Brain pericyte (primary cell): ENCODE data around the gene SORBS1.
A peak's percentile ranks its signal among the peaks of the same experiment; 100 is the strongest.

ENCODE experiments used
- DNase-seq: peaks from one replicate; pipeline ENCODE4 v3.0.0-alpha.2; 2012; ENCODE audit warnings: low read depth, low spot score

Gene SORBS1

DNA sequence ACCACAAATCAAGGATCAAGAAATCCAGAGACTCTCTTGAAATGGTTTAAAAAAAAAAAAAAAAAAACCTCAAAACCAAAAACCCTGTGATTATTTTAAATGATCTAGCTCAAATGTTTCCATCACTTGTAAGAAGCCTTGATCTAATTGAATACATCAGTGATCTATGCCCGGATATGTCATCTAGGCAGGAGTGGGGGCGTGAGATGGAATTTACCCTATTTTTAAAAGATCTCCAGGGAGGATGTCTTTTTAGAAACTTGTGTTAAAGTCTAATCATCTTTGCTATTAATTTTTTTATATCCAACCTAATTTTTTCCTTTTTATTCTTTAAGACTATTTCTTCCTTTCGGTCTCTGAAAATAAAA is 169.0 kb downstream of the SORBS1 start:
- DNase-seq = no peak

DNA sequence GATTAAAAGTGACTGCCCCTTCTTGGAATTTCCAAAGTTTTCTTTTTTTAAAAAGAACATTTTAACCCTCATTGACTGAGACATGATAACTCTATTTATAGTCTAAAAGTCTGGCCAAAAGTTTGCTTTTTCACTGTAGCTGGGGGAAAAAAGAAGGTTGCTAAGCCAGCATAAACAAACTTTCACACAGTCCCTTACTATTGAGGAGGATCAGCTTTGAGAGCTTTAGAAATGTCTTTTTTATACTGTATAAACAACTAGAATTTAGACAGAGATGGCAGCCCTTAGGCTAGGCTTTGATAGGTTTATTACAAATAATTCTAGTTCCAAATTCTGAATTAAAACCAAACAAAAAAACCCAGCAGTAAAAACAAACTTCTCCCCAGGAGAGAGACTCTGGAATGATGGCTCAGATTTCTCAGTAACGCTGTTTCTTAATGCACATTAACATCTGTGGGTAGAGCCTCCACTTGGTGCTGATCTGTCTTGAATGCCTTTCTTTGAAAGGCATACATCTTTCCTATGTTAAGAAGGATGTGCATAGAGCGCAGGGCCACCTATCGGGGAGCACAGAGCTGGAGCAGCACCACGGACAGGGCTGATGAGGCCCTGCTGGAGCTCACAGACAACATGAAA is 169.5 kb downstream of the SORBS1 start:
- peak; percentile 46 for DNase-seq

DNA sequence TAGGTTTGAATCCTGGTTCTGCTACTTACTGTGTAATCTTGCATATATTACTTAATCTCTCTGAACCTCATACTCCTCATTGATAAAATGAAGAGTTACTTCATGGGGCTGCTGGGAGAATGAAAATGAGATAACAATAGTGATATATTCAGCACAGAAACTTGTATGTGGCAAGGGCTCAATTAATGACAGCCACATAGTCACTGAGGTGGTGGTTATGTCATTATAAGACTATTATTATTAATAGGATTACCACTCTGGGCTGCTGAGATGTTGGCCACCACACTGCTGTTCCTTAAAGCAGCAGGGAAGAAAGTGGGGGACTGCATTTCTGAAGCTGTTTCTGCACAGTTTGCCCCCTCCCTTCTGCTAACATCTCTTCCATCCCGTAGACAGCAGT is 170.0 kb downstream of the SORBS1 start:
- DNase-seq = no peak

DNA sequence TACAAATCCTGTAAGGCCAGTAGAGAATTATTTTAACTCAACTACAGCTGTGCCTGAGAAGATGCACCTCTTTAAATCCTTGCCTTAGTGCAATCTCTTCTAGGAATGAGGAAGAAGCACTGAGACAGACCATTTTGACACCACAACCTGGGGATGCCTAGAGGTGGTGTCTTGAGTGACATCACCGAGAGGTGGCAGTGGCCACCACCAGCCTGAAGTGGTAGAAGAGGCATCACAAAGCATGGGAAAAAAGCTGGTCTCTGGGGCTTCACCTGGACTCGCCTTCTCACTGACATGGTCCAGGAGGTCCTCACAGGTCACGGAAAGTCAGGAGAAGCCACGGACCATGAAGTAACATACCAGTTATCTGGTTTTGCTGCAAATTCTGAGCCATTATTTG is 171.2 kb downstream of the SORBS1 start:
- DNase-seq = no peak

DNA sequence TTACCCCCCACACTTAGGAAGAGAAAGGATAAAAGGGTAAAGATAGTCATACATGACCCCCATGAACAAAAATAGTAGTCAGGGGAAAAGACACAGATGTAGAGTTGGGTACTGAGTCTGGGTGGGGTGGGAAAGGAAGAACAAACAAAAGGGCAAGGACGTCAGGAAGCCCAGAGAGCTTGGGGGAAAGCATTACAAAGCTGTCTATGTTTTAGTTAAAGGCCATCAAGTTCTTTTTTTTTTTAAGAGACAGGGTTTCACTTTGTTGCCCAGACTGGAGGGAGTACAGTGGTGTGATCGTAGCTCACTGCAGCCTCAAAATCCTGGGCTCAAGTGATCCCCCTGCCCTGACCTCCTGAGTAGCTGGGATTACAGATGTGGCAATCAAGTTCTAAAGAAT is 172.0 kb downstream of the SORBS1 start:
- DNase-seq = no peak

DNA sequence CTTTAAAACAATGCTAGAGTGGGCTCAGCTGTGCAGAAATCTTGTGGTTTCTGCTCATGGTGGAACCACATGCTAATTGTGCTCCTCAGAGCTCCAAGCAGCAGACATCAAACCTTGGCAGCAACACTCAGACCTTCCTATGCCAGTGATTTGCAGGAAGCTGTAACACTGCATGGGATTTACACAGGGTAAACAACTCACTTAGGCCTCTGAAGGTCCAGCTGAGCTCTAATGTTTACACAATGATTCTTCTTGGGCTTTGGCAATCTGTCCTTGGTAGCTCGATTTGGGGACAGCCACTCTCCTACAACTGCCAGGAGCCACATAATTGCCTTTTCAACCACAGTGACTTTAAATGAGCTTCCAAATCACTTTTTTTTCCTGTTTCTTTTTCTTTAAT is 172.6 kb downstream of the SORBS1 start:
- DNase-seq = no peak

DNA sequence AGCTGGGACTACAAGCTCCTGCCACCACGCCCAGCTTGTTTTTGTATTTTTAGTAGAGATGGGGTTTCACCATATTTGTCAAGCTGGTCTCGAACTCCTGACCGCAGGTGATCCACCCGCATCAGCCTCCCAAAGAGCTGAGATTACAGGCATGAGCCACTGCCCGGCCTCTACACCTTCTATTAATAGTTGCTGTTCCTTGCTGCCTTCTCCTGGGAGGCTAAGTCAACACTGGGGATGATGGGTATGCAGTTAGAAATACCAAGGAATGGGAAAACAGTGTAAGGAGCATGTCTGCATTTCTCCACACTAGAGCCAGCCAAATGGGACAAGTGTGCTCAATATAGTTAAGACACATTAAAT is 173.1 kb downstream of the SORBS1 start:
- no peak for DNase-seq

DNA sequence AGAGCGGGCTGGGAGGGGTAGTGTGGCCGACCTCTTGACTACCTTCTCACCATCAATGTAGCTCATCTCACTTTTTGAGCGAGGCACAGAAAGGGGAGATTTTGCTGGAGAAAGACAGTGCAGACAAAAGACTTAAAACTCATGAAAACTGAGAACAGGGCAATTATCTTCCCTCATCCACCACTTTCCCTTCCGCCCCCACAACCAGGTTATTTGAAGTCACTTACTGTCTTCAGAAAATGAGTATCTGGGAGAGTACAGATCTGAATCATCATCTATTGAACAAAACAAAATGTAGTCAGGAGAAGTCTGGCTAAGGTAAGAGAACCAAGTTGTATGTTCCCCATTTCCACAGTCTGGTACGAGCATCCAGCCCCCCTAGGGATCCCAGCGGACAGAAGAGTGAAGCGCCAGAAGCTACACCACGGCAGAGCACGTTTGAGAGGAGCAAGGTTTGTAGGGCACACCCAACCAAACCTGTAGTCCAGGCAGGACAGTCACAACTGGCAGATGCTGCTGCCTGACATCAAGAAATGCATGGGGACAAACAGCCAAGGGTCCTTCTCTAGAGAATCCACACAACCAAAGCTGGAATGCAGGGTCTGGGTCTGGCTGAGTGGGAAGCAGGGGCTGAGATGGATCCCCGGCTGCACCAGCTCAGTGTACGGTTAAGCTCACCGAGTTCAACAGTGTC is 177.0 kb downstream of the SORBS1 start:
- DNase-seq = no peak

DNA sequence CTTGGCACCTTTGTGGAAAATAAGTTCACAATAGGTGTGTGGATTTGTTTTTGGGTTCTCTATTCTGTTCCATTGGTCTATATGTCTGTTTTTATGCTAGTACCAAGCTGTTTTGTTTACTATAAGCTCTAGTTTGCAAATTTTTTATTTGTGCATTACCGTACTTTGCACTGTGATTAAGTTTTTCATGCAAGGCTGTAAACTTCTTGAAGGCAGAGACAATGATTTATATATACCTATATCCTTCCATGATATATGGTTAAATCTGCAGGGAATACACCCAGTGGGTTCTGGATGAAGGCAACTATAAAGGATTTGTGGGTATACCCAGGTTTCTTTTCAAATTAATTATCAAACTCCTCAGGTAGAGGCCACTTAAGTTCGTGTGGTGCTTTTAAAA is 178.6 kb downstream of the SORBS1 start:
- DNase-seq = no peak

DNA sequence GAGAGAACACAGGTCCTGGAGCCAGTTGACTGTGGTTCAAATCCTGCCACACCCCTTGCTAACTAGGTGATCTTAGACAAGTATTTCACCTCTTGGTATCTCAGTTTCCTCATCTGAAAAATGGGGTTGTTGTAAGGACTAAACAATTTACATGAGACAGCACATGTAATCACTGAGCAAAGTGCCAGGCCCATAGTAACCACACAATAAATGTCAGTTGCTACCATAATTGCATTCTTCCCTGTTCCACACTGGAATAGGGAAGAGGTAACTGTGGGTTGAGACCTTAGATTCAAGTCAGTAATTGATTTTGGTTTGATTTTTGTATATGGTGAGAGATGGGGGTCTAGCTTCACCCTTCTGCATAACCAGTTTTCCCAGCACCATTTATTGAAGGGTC is 179.0 kb downstream of the SORBS1 start:
- DNase-seq = no peak

DNA sequence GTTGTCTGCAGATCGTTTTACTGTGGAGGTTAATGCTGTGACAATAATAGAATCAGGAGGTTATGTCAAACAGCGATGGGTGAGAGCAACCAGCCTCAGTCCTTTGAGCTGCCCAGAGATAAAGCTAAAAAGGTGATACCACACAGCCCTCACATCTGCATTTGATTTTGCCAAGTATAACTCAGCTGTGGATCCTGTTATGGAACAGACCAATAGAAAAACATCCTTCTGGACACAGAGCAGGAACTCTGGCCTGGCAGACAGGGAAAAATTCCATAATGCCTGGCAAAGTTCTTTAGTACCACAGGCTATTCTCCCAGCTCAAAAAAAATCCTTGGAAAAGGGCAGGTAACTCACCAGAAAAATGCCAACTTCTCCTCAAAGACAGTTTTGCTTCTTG is 183.2 kb downstream of the SORBS1 start:
- DNase-seq = no peak

DNA sequence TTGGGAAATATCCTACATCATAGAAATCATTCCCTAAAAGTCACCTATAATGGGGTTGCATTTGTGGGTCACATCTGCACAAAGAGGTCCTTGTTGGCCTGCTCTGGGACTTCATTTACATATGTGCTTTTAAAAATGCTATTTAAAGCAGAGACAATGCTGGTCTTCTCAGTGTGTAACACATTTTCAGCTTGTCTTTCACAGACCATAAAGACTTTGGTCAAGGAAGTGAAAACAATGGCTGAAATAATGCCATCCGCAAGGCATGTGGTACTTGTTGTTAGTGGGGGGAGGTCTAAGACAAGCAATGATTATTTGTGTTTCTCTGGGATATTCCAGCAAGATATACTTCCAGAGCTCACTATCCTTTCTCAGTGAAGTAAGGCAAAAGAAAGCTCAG is 185.8 kb downstream of the SORBS1 start:
- DNase-seq = no peak

DNA sequence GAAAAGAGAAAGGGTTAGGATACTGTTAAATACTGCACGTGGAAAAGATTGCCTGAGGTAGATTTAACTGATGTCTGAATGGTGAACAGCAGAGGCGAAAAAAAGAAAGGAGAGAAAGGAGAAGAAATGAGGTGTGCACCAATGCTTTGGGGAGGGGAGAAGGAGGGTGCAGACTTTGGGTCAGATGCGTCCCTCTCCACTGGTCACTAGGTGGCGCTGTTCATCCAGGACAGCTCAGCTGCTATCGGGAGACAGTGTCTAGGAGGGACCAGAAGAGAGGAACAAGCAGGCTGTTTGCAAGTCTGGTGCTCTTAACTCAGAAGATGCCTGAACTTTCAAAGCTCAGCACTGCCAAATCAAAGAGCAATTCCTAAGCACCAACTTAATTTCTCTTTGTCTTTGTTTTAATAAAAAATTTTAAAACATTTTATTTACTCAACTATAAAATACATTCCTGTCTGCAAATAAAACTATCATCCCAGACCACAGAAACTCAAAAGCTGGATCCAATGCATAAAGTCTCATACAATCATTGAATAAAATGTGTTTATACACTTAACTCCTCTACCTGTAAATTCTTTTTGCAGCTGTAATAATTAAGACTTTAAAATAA is 186.5 kb downstream of the SORBS1 start:
- no peak for DNase-seq

DNA sequence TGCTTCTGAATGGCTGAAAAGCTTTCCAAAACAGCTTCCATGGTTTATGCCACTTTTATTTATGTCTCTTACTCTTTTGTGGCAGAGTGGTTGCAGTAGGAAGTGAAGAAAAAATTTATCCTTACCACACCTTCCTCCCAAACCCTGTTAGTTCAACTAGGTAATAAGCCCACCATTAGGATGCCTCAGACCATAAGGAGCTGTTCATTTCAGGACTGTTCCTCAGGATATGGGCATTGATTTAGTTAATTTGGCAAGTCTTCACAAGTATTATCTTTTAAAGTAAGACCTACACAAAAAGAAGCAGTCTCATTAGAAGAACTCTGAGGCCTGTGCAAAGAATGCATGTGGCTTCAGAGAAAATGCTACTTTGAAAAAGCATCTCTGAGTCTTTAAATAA is 187.5 kb downstream of the SORBS1 start:
- DNase-seq = no peak

DNA sequence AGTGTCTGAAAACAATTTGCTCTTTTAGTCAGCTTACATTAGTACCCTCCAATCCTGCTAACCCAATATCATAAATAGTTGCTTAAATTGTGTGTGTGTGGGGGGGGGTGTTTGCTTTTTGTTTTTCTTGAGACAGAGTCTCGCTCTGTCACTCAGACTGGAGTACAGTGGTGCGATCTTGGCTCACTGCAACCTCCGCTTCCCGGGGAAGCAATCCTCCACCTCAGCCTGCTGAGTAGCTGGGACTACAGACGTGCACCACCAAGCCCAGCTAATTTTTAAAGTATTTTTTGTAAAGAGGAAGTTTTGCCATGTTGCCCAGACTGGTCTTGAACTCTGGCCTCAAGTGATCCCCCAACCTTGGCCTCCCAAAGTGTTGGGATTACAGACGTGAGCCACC is 196.8 kb downstream of the SORBS1 start:
- DNase-seq = no peak

DNA sequence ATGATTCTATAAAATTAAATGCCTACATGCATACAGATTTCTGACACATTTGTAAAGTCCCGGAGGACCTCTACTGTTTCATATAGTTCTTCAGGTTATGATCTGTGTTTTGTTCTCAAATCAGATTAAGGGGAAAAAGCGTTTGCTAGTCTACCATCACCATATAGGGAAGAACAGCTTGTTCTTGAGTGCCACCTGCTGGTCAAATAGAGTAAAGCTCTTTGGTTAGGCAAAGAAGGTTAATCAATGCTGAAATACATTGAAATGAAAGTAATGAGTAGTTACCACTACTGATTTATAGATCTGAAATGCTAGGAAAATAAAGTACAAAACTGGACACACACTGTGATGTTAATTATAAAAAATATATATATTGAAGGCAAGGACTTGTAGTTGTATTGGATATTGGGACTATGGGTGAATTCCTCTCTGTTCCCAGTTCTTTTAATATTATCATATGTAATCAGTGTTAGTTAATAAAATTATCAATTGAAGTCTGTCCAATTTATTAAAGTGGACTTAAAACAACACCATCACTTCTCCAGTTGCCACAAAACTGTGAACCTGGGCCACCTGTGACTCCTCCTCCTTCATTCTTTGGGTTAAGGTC is 197.8 kb downstream of the SORBS1 start:
- no peak for DNase-seq

DNA sequence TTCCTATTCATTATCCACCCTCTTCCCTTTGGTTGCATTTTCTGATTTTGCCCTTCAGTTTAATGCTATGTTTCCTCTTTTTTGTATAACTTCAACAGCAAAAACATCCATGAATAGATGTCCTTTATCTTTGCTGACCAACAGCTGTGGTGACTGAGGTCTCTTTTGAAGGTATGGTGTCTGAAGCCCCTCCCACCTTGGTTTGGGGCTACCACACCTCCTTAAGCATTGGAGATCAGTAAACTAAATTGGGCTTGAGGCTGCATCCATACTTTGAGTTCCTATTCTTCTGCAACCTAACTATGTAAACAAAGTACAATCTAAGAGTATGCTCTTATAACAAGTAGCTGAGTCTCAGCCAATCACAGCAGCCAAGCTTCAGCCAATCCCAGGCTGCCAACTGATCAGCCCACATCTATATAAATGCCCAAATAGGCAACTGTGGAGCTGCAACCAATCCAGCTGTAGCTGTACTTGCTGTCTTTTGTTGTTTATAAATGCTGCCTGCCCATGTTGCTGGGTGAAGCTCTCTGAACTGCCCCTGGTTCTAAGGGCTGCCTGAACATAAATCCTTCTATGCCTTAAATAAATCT is 201.0 kb downstream of the SORBS1 start:
- DNase-seq = no peak

DNA sequence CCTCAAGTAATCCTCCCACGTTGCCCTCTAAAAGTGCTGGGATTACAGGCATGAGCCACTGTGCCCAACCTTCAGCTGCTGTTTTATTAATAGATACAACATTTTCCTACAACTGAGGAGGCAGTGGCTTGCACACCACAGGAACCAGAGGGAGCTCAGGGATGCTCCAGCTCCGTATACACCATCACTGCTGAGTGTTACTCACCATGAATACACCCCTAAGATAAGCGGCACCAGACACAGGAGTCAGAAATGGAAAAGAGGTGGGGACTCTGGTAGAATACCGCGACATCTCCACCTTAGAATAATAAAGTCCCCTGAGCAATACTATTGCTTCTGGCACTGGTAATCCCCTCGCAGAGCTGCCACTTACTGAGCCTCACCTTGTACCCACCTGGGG is 201.7 kb downstream of the SORBS1 start:
- no peak for DNase-seq

DNA sequence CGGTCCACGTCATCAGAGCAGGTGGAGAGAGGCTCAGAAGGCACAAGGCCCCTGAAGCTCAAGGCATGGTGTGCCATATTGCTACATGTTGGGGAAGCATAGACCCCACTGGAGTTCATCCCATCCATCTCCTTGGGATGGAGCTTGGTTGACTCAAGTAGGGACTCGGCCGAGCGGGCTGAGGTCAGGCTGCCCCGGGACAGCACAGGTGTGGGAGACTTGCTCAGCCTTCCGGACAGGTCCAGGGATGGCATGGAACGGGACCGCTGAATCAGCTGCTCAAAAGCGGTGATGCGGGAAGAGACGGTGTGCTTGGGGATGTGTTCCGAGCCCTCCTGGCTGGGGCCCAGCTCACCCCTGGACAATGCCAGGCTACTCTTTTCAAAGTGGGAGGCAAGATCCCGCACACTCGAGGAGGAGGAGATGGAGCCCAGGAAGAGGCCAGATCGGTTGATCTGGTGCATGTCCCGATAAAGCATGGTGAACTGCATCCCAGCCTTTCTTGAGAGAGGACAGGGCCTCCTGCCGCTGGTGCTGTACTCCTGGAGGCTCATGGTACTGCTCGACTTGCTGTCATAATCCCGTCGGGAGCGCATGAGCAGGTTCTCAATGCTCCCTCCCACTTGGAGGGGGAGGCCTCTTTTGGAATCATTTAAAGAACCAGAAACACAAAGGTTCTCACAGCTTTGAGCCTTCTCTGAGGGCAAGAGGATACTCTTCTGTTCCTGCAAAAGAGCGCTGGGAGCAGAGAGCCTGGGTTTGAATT is 204.8 kb downstream of the SORBS1 start:
- no peak for DNase-seq

DNA sequence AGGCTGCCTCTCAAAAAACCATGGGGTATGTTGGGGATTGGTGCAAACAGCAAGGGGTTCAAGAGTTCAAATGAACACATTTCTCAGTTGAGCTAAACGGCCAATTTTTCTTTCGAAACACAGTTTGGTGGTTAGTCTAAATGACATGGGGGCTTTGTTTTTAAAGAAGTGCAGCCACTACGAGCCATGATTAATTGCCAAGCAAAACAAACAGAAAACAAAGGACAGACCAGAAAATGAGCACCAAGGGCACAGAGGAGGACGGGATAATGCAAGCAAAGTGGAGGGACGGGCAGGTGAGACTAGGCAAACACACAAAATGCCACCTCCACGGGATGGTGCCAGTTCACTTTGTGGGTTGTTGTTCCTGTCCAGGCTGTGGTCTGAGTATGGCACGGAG is 205.9 kb downstream of the SORBS1 start:
- no peak for DNase-seq

DNA sequence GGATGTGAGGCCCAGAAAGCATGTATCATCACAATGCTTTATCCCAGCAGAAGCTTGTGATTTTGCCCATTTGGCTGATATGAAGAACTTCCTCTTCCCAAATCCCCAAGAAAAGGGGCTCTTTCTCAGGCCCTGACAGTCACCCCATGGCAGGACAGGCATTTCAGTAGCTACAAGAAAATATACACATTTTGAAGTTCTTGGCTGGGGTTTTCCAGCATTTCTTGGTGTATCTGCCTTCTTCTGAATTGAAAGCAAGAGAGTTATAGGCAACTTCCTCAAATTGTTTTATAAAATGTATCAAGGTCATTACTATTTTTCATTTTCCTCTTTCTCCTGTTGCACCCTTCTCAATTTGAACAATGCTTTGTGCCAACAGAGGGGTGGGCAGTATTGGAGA is 207.1 kb downstream of the SORBS1 start:
- DNase-seq = no peak

DNA sequence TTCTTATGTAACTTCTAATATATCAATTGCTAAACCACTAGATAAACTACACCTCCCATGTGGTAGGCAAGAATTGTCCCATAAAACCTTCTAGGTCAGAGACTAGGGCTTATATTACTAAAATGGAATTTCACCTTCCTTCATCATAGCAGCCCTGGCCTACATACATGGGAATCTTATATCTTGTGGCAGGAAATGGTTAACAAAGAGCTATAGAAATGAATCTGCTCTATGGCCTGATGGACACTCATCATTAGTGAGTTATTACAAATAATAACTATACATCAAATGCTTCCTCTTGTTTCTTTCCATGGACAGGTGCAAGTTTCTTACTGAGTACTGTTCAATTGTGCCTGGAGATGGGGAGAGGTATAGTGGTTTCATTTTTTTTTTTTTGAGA is 208.0 kb downstream of the SORBS1 start:
- no peak for DNase-seq
